HG03039 (cell line): ENCODE measurements around the gene LGALS3BP.

Experiments used
- ATAC-seq: cut with Tn5 transposase; IDR thresholded peaks from one replicate; pipeline ENCODE4 v1.9.1; 2021; ENCODE audit warnings: mild to moderate bottlenecking, moderate library complexity; ENCODE audit not compliant: unreplicated experiment

The LGALS3BP gene

DNA sequence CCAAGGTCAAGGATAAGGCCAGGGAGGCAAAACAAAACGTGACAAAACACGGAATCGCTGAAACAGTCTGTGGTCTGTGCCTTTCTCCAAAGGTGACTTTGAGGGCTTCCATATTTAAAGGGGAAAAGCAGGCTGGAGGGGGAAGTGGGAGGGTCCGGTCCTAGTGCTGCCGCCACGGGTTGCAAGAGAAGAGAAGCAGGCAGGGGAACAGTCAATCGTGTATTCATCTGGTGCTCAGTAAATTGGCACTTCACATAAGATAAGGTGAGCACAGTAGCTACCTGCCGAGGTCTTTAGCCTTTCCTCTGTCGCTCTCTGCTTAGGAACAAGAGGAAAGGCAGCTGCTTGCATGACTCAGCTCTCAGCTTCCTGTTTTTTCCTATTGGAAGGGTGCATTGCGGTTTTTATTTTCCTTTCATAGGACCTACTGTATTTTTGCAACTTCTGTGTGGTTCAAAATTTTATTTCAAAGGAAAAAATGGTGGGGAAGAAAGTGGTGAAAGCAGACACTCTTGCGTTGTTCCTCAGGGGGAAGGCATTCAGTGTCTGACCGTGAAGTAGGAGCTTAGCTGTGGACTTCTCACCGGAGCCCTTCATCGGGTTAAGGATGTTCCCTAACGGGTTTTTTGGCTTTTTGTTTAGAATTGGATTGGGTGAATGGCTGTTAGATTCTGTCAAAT lies 7.1 kb upstream of the LGALS3BP start:
- no peak for ATAC-seq

DNA sequence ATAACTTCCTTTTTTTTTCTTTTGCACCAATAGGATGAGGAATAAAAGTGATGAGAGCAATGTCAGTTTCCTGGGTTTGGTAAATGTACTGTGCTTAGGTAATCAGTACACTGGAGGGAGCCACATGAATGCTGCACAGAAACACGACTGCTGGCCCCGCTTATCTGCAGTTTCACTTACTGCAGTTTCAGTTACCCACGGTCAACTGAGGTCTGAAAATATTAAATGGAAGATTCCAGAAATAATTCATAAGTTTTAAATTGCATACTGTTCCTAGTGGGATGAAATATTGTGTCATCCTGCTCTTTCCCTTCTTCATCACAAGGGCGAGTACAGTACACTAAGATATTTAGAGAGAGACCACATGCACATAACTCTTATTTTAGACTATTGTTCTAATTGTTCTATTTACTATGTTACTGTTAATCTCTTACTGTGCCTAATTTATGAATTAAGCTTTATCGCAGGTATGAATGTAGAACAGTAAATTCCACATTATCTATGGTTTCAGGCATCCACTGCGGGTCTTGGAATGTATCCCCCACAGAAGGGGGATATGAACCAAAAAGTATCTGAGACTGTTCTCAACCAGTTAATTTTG lies 6.4 kb upstream of the LGALS3BP start:
- no peak for ATAC-seq

- no peak for ATAC-seq
These were observed 5.7 kb upstream of the LGALS3BP start for GRCh38 chr17:78985395-78985794.

GRCh38 chr17:78981010-78981888 lies 1.5 kb upstream of the LGALS3BP start:
- ATAC-seq = no peak

- no peak for ATAC-seq
These were observed 875 bp upstream of the LGALS3BP start for GRCh38 chr17:78980624-78980972.

DNA sequence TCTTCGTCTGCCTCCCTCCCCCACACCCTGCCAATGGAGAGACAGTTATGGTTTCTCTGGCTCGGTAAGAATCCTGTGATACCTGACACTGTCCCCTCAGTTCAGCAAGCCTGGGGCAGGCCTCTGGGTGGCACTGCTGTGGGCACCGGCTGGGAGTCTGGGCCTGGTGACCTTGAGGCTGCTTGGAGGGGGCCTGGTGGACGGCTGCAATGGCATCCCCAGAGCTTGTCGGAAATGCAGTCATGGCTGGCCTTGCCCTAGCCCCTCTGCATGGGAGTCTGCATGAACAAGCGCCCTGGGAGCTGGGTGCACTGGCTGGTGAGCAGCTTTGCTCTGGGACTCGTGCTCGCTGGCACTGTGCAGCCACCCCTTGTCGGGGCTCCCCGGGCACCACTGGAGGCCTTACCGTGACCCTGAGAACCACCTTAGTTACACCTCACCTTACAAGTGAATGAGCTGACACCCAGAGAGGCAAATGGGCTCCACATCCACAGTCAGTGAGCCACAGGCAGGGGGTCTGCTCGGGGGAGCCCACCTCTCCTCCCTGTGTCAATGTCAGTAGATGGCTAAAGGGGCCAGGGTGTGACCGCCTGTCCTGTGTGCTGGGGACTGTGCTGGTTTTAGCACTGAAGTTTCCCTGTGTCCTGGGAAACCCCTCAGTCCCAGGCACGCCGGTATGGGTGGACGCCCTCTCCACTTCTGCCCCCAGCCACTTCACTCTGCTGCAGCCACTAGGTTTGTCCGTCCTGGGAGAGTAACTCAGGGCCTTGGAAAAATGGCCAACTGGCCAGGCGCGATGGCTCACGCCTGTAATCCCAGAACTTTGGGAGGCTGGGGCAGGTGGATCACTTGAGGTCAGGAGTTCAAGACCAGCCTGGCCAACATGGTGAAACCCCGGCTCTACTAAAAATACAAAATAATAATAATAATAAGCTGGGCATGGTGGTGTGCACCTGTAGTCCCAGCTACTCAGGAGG lies 1.4 kb downstream of the LGALS3BP start:
- ATAC-seq = no peak

- no peak for ATAC-seq
These were observed 2.1 kb downstream of the LGALS3BP start for GRCh38 chr17:78977681-78977943.

DNA sequence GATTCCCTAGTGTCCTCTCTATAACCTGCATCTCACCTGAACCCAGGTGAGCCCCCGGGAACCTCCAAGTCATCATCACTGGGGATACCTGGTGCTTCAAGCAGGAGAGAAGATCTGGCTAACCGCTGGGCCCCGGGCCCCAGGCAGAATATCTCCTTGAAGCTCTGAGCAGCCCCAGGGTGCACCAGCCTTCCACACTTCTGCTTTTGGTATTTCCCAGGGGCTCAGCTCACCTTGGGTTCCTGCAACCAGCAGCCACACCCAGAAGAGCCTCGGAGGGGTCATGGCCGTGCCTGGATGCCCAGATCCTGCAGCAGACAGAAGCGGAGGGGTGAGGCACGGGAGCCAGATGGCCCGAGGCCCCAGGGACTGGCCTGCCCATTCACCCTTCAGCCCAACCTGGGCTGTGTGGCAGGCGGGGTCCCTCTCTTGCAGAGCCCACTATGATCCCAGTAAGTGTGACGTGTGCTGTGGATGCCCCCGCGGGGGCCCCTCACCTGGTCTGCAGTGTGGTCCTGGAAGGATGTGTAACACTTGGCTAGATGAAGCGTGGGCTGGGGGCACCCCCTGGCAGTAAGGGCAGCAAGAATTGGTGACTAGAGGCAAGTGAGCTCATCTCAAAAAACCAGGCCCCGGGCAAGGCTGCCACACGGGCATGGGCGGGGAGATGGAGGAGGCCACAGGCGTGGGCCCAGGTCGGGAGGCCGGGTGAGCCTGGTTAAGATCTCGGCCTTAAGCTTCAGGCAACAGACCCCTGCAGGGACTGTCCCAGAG lies 2.6 kb downstream of the LGALS3BP start:
- no peak for ATAC-seq

- no peak for ATAC-seq
These were observed 4.8 kb downstream of the LGALS3BP start for GRCh38 chr17:78974635-78975591.

- ATAC-seq = no peak
These were observed 5.8 kb downstream of the LGALS3BP start for GRCh38 chr17:78973792-78974520.

- no peak for ATAC-seq
These were observed 6.5 kb downstream of the LGALS3BP start for GRCh38 chr17:78973196-78973595.

- ATAC-seq = no peak
These were observed 7.1 kb downstream of the LGALS3BP start for GRCh38 chr17:78972507-78973105.

GRCh38 chr17:78971756-78972506 lies 7.8 kb downstream of the LGALS3BP start:
- ATAC-seq = no peak

GRCh38 chr17:78970834-78971755 lies 8.6 kb downstream of the LGALS3BP start:
- no peak for ATAC-seq

GRCh38 chr17:78969865-78970264 lies 9.9 kb downstream of the LGALS3BP start:
- no peak for ATAC-seq

DNA sequence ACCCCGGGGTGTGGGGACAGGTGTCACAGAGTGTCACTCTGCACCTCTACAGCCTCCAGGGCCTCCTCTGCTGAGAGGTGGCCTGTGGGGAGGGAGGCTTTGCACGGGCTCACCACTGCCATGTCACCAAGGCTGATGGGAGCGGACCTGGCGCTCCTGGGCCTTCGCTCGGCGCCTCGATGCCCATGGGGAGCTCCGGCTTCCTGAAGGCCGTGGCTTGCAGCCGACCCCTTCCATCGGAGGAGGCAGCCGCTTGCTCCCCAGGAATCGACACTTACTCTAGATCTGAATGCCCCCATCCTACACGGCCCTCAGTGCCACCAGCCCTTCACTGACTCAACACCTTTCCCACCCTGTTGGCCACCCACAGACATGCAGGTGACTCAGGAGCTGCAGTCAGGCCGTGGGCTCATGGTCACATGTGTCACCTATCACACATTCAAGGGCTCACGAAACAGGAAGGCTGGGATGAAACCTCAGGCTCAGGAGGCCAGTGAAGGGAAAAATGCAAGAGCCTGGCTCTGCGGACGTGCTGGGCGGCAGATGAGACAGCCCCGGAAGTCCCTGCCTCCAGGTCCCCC lies 11.9 kb downstream of the LGALS3BP start:
- no peak for ATAC-seq
